Measurements from ENCODE around the gene TMEM178B. TPM values are rescaled to one million over a fixed set of nuclear protein-coding genes. Genes with fewer than 3 reads are reported as not detected.

Gene TMEM178B
- total and polyA plus RNA-seq, 9 of the 15 experiments (the other 6 are each of a cell fraction or from before 2014, with no cell fraction given), result under 0.01 to 0.03 (median 0.01) TPM; not detected in 5

DNA sequence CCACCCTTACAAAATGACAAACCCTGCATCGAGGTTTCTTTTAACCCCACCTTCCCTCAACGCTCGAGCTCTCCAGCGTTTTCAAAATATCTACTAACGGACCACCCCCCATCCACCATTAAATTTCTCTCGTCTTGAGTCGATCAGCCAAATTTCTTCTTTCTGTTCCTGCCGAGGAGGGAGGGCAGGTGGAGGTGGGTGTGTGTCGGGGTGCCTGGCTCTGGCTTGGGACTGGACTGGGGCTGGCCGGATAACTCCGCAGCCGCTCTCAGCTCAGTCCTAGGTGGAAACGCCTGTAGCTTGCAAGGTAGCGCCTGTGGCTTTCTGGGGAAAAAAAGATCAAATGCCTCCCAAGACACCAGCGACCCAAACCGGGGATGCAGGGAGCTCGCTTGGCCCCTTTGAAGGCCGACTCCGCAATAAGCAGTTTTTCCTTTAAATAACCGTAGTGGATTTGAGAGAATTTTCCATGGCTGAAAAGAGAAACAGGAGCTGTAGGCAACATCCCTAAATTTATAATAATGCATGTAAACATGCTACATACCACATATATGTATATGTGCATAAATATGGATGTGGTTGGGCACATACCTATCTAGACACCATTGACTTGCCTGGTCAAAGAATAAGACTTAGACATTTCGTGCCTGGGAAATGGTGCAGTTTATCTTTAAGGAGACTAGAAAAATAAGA, 1.9 kb upstream of the TMEM178B start:
- ATAC-seq (no peak), DNase-seq (ENCODE audit: extremely low read depth in 1 of 4, low spot score in 3 of 4) (no peak), FAIRE-seq (no peak)
- Histone ChIP-seq H3K27ac (ENCODE audit: extremely low read depth, low read depth, low read length) (no peak overlapping the region), H3K4me2 (ENCODE audit: insufficient read depth, low read length) (peak overlapping the region; percentile 45; the same call in 1 of the 2 replicates), H3K9me1 (ENCODE audit: control insufficient read depth, insufficient read depth, low read length) (no peaks in the 10 kb centered on the region), H4K20me1 (replicated peaks; ENCODE audit: control insufficient read depth, insufficient read depth, low read length) (no peaks in the 10 kb centered on the region; the same call in 1 of the 2 replicates), H3K4me1 (replicated peaks in 1 of 2; ENCODE audit: control insufficient read depth in 2 of 2, insufficient read depth in 2 of 2, low read length in 2 of 2) (peaks cover 0 to 31% of the 10 kb centered on the region in 2 experiments; a peak in 2 of 5 replicates), H3K4me3 (no peak overlapping the region), H3K36me3 (ENCODE audit: control insufficient read depth, insufficient read depth, low read length) (no peaks in the 10 kb centered on the region), H3K79me2 (ENCODE audit: control insufficient read depth, insufficient read depth, low read length) (no peaks in the 10 kb centered on the region), H3K9ac (ENCODE audit: insufficient read depth in 1 of 2, low read depth in 2 of 2, low read length in 2 of 2) (no peak overlapping the region), H3K27me3 (ENCODE audit: control insufficient read depth in 2 of 2, insufficient read depth in 2 of 2, low read length in 2 of 2) (peaks cover 49 to 56% of the 10 kb centered on the region in 2 experiments), H3K9me3 (replicated peaks; ENCODE audit: control insufficient read depth, insufficient read depth, low read depth, low read length) (no peaks in the 10 kb centered on the region), H2AFZ (ENCODE audit: low read depth, low read length) (no peak overlapping the region)
- 20% methylated on average over 21 of the region's 21 CpGs for WGBS (ENCODE audit: insufficient coverage, low coverage, missing lambda C conversion rate)
- TF ChIP-seq MIER1 (IDR thresholded peaks at IDR 0.05; ENCODE audit: low read depth), result no peak
- no peak for TF ChIP-seq EZH2 (IDR thresholded peaks at IDR 0.05; ENCODE audit: borderline replicate concordance, low read depth, low read length)
- no peak for TF ChIP-seq TEAD2 (tag; IDR thresholded peaks at IDR 0.05)
- TF ChIP-seq ZNF511 (CRISPR knock-in tag; IDR thresholded peaks at IDR 0.05), result no peak
- no peak for TF ChIP-seq ATF7 (IDR thresholded peaks at IDR 0.05)
- ChIA-PET CTCF (ENCODE audit: low intra/inter-chr PET ratio) (no interaction called here), POLR2A (interaction anchor here (0.6 kb wide), 2 partner anchors 9 to 392 kb away, joined by 3 to 4 read pairs; no protein-coding TSS in a partner anchor)
- in situ Hi-C loops (cut with MboI), result no loop called here
- no TSS peak for BruUV-seq (replicated peaks)
- intact Hi-C loops (cut with micrococcal nuclease), result loop anchor here (2.0 to 10.0 kb wide), 3 partner anchors 149 to 583 kb away; no protein-coding TSS in a partner anchor
